Thymus (tissue), 11 donors: ENCODE data around the gene SLC52A3. TPM values are rescaled to one million over a fixed set of nuclear protein-coding genes. Genes with fewer than 3 reads are reported as not detected.
A peak's percentile ranks its signal among the peaks of the same experiment; 100 is the strongest.

Experiments
- DNase-seq, 9 donors: peaks; one replicate each; pipeline ENCODE4 v3.0.0-alpha.2; 2013; ENCODE audit warnings: low spot score in 9 of 9, low read depth in 6 of 9, missing footprints in 1 of 9
- H3K27ac ChIP-seq, 2 donors: one replicate each; pipeline ENCODE4 v1.5.1; 2013; ENCODE audit warnings: control low read depth in 1 of 2, low read depth in 1 of 2, low read length in 1 of 2, mild to moderate bottlenecking in 1 of 2, moderate library complexity in 1 of 2
- H3K27me3 ChIP-seq, 2 donors: one replicate each; pipeline ENCODE4 v1.5.1; 2013; ENCODE audit warnings: low read length in 1 of 2; ENCODE audit not compliant: control insufficient read depth in 2 of 2, insufficient read depth in 1 of 2
- H3K36me3 ChIP-seq, 2 donors: one replicate each; pipeline ENCODE4 v1.5.1; 2013; ENCODE audit warnings: low read length in 1 of 2, mild to moderate bottlenecking in 1 of 2, moderate library complexity in 1 of 2; ENCODE audit not compliant: control insufficient read depth in 2 of 2, insufficient read depth in 2 of 2
- H3K4me1 ChIP-seq, 2 donors: one replicate each; pipeline ENCODE4 v1.5.1; 2013; ENCODE audit warnings: low read length in 2 of 2; ENCODE audit not compliant: control insufficient read depth in 2 of 2, insufficient read depth in 2 of 2
- H3K4me3 ChIP-seq, 2 donors: one replicate each; pipeline ENCODE4 v1.5.1; 2013; ENCODE audit warnings: low read length in 2 of 2, control low read depth in 1 of 2, mild to moderate bottlenecking in 1 of 2
- H3K9me3 ChIP-seq, 2 donors: one replicate each; pipeline ENCODE4 v1.5.1; 2013; ENCODE audit warnings: low read length in 1 of 2, mild to moderate bottlenecking in 1 of 2; ENCODE audit not compliant: control insufficient read depth in 2 of 2, insufficient read depth in 1 of 2
- WGBS: extraction: QIAGEN DNeasy Blood & Tissue Kit; methylation state at CpG from one replicate; pipeline ENCODE4 v1.1.7; 2013; 5-methylcytosine and 5-hydroxymethylcytosine counted together
- polyA plus RNA-seq: library from polyadenylated mRNA; stranded (reverse); fragments of 200-250 nt; gene quantifications from one replicate; pipeline ENCODE4 v1.2.3, GENCODE V29; 2013
- total RNA-seq: library from RNA; stranded (reverse); fragments of 120-200 nt; gene quantifications from one replicate; pipeline ENCODE4 v1.2.4, GENCODE V29; 2013
- donor health status: healthy.

Gene SLC52A3
- total and polyA plus RNA-seq, 2 donors = 0.05 to 0.37 TPM

GRCh38 chr20:774016-774659 is 5.8 kb upstream of the SLC52A3 start:
- no peak overlapping the region for H3K4me3 ChIP-seq
- no peaks in the 10 kb centered on the region for H3K9me3 ChIP-seq
- 95% methylated on average over 8 of the region's 8 CpGs for WGBS
- H3K4me1 ChIP-seq = no peaks in the 10 kb centered on the region
- no peaks in the 10 kb centered on the region for H3K36me3 ChIP-seq
- no peak for DNase-seq
- no peaks in the 10 kb centered on the region for H3K27me3 ChIP-seq
- H3K27ac ChIP-seq = no peak overlapping the region

- H3K9me3 ChIP-seq = no peaks in the 10 kb centered on the region
- no peak overlapping the region for H3K27ac ChIP-seq
- no peaks in the 10 kb centered on the region for H3K4me1 ChIP-seq
- H3K27me3 ChIP-seq = no peaks in the 10 kb centered on the region
- H3K36me3 ChIP-seq = no peaks in the 10 kb centered on the region
- WGBS = 85% methylated on average over 9 of the region's 9 CpGs
- DNase-seq = no peak
- no peak overlapping the region for H3K4me3 ChIP-seq
These were observed 4.5 kb upstream of the SLC52A3 start for GRCh38 chr20:772806-773205.

- DNase-seq = no peak
- Histone ChIP-seq H3K4me1 (no peaks in the 10 kb centered on the region), H3K27ac (no peak overlapping the region), H3K9me3 (no peaks in the 10 kb centered on the region), H3K4me3 (no peak overlapping the region), H3K27me3 (no peaks in the 10 kb centered on the region), H3K36me3 (no peaks in the 10 kb centered on the region)
- 93% methylated on average over 9 of the region's 9 CpGs for WGBS
These were observed 3.6 kb upstream of the SLC52A3 start for GRCh38 chr20:771741-772464.

- Histone ChIP-seq H3K4me1 (no peaks in the 10 kb centered on the region), H3K36me3 (no peaks in the 10 kb centered on the region), H3K4me3 (no peak overlapping the region), H3K27me3 (no peaks in the 10 kb centered on the region), H3K27ac (no peak overlapping the region), H3K9me3 (no peaks in the 10 kb centered on the region)
- no peak for DNase-seq
- 96% methylated on average over 2 of the region's 2 CpGs for WGBS
These were observed 2.4 kb upstream of the SLC52A3 start for GRCh38 chr20:770691-771090.

- 99% methylated on average over 1 of the region's 1 CpG for WGBS
- H3K27me3 ChIP-seq = no peaks in the 10 kb centered on the region
- H3K36me3 ChIP-seq = no peaks in the 10 kb centered on the region
- no peak for DNase-seq
- no peak overlapping the region for H3K27ac ChIP-seq
- no peaks in the 10 kb centered on the region for H3K4me1 ChIP-seq
- H3K9me3 ChIP-seq = no peaks in the 10 kb centered on the region
- H3K4me3 ChIP-seq = no peak overlapping the region
These were observed 1.4 kb downstream of the SLC52A3 start for GRCh38 chr20:766906-767305.

GRCh38 chr20:764255-764654 is 4.0 kb downstream of the SLC52A3 start:
- DNase-seq = no peak
- Histone ChIP-seq H3K4me1 (no peaks in the 10 kb centered on the region), H3K27ac (no peak overlapping the region), H3K27me3 (peaks cover 0 to 4% of the 10 kb centered on the region in 2 donors), H3K4me3 (no peak overlapping the region), H3K9me3 (no peaks in the 10 kb centered on the region), H3K36me3 (no peaks in the 10 kb centered on the region)
- 87% methylated on average over 3 of the region's 3 CpGs for WGBS

GRCh38 chr20:761418-762381 is 6.6 kb downstream of the SLC52A3 start:
- no peak overlapping the region for H3K27ac ChIP-seq
- peaks cover 0 to 4% of the 10 kb centered on the region in 2 donors for H3K27me3 ChIP-seq
- no peak overlapping the region for H3K4me3 ChIP-seq
- H3K9me3 ChIP-seq = no peaks in the 10 kb centered on the region
- no peaks in the 10 kb centered on the region for H3K36me3 ChIP-seq
- 94% methylated on average over 24 of the region's 24 CpGs for WGBS
- no peaks in the 10 kb centered on the region for H3K4me1 ChIP-seq
- DNase-seq = no peak

GRCh38 chr20:760751-761417 is 7.4 kb downstream of the SLC52A3 start:
- Histone ChIP-seq H3K27me3 (peaks cover 0 to 4% of the 10 kb centered on the region in 2 donors), H3K27ac (no peak overlapping the region), H3K4me1 (no peaks in the 10 kb centered on the region), H3K9me3 (no peaks in the 10 kb centered on the region), H3K4me3 (no peak overlapping the region), H3K36me3 (no peaks in the 10 kb centered on the region)
- 56% methylated on average over 44 of the region's 44 CpGs for WGBS
- peak in 5 of 9 donors; percentile 2 to 41 (median 19) for DNase-seq
